Endodermal cell (in vitro differentiated cells): Measurements from ENCODE around the gene LPAR3. TPM values are rescaled to one million over a fixed set of nuclear protein-coding genes. Genes with fewer than 3 reads are reported as not detected.
A peak's percentile ranks its signal among the peaks of the same experiment; 100 is the strongest.

Experiments used
- DNase-seq: peaks from one replicate; pipeline ENCODE4 v3.0.0-alpha.2; 2017
- H3K27ac ChIP-seq: 2 replicates; pipeline ENCODE4 v1.5.1; 2013; ENCODE audit warnings: mild to moderate bottlenecking, low read depth, low read length, moderate library complexity
- H3K27me3 ChIP-seq: 2 replicates; pipeline ENCODE4 v1.6.1; 2013; ENCODE audit warnings: mild to moderate bottlenecking, low read length, moderate library complexity; ENCODE audit not compliant: insufficient read depth, control insufficient read depth, poor library complexity, severe bottlenecking
- H3K36me3 ChIP-seq: 2 replicates; pipeline ENCODE4 v1.7.0; 2013; ENCODE audit warnings: mild to moderate bottlenecking, low read length, moderate library complexity; ENCODE audit not compliant: control insufficient read depth, insufficient read depth
- H3K4me1 ChIP-seq: one replicate; pipeline ENCODE4 v1.7.0; 2013; ENCODE audit warnings: low read length; ENCODE audit not compliant: control insufficient read depth, insufficient read depth
- H3K4me3 ChIP-seq: 2 replicates; pipeline ENCODE4 v1.5.1; 2013; ENCODE audit warnings: mild to moderate bottlenecking, low read length, moderate library complexity
- H3K9ac ChIP-seq: 2 replicates; pipeline ENCODE4 v1.6.1; 2013; ENCODE audit warnings: mild to moderate bottlenecking, low read length, moderate library complexity; ENCODE audit not compliant: poor library complexity, severe bottlenecking; ENCODE audit errors: extremely low read depth
- H3K9me3 ChIP-seq: 2 replicates; pipeline ENCODE4 v1.6.1; 2013; ENCODE audit warnings: mild to moderate bottlenecking, low read length, moderate library complexity; ENCODE audit not compliant: control insufficient read depth
- H3K27ac Mint-ChIP-seq: 2 replicates; pipeline ENCODE4 v1.8.0; 2020; ENCODE audit warnings: mixed read lengths
- H3K27me3 Mint-ChIP-seq: 2 replicates; pipeline ENCODE4 v1.8.0; 2021; ENCODE audit warnings: mild to moderate bottlenecking, mixed read lengths; ENCODE audit not compliant: insufficient read depth
- H3K36me3 Mint-ChIP-seq: 2 replicates; pipeline ENCODE4 v1.8.0; 2020; ENCODE audit warnings: low read depth, mixed read lengths
- H3K4me1 Mint-ChIP-seq: 2 replicates; pipeline ENCODE4 v1.8.0; 2020; ENCODE audit warnings: mixed read lengths
- H3K4me3 Mint-ChIP-seq: 2 replicates; pipeline ENCODE4 v1.8.0; 2020; ENCODE audit warnings: mild to moderate bottlenecking, moderate library complexity, mixed read lengths
- H3K9me3 Mint-ChIP-seq: 2 replicates; pipeline ENCODE4 v1.8.0; 2020; ENCODE audit warnings: mild to moderate bottlenecking, mixed read lengths
- WGBS, 2 experiments: methylation state at CpG; one replicate each; pipeline versions ENCODE4 v1.1.5 to v1.1.7; 2013; ENCODE audit warnings: missing lambda C conversion rate in 2 of 2, mixed read lengths in 1 of 2; ENCODE audit not compliant: insufficient coverage in 1 of 2, insufficient read length in 1 of 2; 5-methylcytosine and 5-hydroxymethylcytosine counted together
- total RNA-seq, 2 donors: library from RNA; stranded (reverse); fragmentation: NEBNext Ultra II Directional in 1 of 2; extraction: Animal tissue kit (Norgen Biotek cat#: 25700) in 1 of 2; gene quantifications; 2 replicates in 1 of 2; 3 replicates in 1 of 2; pipeline ENCODE4 v1.2.1, GENCODE V29; 2021
- TF ChIP-seq, protein P1 (sequence below): fragments of 200-600 bp; sonication (generic); conservative IDR thresholded peaks from 2 replicates; pipeline ENCODE4 v1.5.0; 2021; ENCODE audit warnings: antibody characterized with exemption, mild to moderate bottlenecking

Gene LPAR3
- total RNA-seq, 2 donors from 2014 or later = 0.89 to 3.7 TPM

DNA sequence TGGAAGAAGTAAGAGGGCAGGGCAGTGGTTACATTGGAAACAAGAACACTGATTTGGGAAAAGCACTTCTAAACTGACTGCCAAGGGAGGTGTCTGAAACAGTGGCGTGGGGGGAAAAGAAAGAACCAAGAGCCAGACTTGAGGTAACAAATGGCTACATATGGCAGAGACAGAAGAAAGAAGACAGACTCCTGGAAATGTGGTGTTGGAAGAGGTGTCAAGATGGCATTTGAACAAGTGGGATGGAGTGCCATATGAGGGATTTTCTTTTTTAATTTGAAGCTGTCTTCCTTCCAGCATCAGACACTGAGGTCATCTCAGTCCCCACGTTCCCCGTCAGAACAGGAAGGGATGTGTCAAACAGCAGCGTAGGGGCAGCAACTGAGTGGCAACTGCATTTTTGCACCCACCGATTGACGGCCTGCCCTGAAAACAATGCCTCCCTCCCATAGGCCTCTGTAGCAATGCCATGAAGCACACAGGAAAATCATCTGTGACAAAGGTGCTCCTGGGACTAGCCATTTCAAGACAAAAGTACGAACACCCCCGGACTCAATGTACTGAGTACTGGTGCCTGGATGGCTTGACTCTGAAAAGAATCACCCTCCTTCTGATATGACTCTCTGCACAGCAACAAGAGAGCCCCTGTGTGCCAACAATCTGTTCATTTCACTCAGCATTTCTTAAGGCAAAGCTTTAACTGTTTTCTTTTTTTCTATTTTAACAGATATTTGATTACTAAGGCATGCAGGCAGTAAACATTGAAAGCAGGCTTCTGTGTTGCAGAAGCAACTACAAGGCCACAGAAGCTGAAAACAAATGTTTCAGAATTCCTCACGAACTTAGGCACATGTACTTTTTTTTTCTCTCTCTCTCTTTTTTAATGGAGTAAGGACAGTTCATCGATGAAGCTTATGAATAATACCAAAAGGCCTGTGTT is 37.0 kb downstream of the LPAR3 start:
- 91 to 96% methylated on average over 5 to 10 of the region's 10 CpGs for whole genome bisulfite sequencing, 2 experiments
- no peaks in the 10 kb centered on the region for H3K27me3 Mint-ChIP-seq
- no peak overlapping the region for H3K4me3 Mint-ChIP-seq
- DNase-seq = no peak
- H3K4me1 ChIP-seq = no peaks in the 10 kb centered on the region
- H3K27me3 ChIP-seq = no peaks in the 10 kb centered on the region
- H3K4me1 Mint-ChIP-seq = no peaks in the 10 kb centered on the region
- TF ChIP-seq, protein P1, sequence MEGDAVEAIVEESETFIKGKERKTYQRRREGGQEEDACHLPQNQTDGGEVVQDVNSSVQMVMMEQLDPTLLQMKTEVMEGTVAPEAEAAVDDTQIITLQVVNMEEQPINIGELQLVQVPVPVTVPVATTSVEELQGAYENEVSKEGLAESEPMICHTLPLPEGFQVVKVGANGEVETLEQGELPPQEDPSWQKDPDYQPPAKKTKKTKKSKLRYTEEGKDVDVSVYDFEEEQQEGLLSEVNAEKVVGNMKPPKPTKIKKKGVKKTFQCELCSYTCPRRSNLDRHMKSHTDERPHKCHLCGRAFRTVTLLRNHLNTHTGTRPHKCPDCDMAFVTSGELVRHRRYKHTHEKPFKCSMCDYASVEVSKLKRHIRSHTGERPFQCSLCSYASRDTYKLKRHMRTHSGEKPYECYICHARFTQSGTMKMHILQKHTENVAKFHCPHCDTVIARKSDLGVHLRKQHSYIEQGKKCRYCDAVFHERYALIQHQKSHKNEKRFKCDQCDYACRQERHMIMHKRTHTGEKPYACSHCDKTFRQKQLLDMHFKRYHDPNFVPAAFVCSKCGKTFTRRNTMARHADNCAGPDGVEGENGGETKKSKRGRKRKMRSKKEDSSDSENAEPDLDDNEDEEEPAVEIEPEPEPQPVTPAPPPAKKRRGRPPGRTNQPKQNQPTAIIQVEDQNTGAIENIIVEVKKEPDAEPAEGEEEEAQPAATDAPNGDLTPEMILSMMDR = no peak
- H3K9ac ChIP-seq = no peak overlapping the region
- no peaks in the 10 kb centered on the region for H3K9me3 ChIP-seq
- H3K9me3 Mint-ChIP-seq = no peaks in the 10 kb centered on the region
- no peak overlapping the region for H3K27ac Mint-ChIP-seq
- no peak overlapping the region for H3K27ac ChIP-seq
- H3K36me3 ChIP-seq = no peaks in the 10 kb centered on the region
- no peaks in the 10 kb centered on the region for H3K36me3 Mint-ChIP-seq
- no peak overlapping the region for H3K4me3 ChIP-seq

GRCh38 chr1:84855168-84855567 is 37.8 kb downstream of the LPAR3 start:
- Mint-ChIP-seq H3K9me3 (no peaks in the 10 kb centered on the region), H3K4me1 (no peaks in the 10 kb centered on the region), H3K36me3 (no peaks in the 10 kb centered on the region), H3K27ac (no peak overlapping the region), H3K4me3 (no peak overlapping the region), H3K27me3 (no peaks in the 10 kb centered on the region)
- Histone ChIP-seq H3K9me3 (no peaks in the 10 kb centered on the region), H3K4me1 (no peaks in the 10 kb centered on the region), H3K36me3 (no peaks in the 10 kb centered on the region), H3K9ac (no peak overlapping the region), H3K27me3 (no peaks in the 10 kb centered on the region), H3K4me3 (no peak overlapping the region), H3K27ac (no peak overlapping the region)
- TF ChIP-seq, protein P1 = no peak
- DNase-seq = no peak
- 82 to 94% methylated on average over 3 of the region's 3 CpGs for WGBS, 2 experiments

DNA sequence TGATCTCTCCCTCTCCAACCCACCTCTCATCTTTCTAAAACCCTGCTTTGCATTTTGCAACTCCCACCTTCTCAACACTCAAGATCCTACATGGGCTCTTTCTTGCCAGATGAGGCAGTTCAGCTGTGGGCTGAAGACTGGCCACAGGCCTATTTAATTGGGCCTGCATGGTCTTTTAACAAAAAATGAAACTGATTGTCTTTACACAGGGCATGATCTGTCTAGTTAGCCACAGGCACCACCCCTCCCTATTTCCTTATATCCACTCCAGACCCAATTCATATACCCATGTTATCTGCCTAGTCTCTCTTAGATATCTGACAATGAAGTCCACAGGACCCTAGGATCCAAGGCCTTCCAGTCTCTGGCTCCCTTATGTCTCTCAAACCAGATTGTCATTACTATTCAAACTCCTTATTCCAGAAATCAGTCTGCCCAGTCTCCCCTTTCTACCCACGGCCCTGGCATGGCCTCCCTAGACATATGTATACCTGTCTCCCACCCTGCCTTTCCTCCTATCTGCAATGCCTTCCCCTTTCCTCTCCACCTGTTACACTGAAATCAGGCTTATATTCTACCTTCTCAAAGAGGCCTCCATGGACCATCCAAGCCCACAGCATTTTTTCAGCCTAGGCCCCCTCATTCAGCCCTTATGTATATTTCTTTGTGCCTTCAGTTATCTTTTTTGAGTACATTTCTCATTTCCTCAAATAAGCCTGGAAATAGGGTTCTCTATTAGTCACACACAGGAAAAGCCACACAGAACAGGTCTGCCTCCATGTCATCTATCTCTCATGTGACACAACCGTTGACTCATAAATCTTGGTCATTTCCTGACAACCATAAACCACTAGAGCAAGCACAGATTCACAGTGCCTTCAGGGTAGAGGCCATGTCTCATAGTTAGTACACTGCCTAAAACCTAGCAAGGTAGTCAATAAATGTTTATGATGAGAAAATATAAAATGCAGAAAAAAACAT is 39.0 kb downstream of the LPAR3 start:
- no peak overlapping the region for H3K4me3 ChIP-seq
- H3K27ac Mint-ChIP-seq = peak overlapping the region; percentile 12
- no peaks in the 10 kb centered on the region for H3K27me3 ChIP-seq
- no peak overlapping the region for H3K9ac ChIP-seq
- H3K27me3 Mint-ChIP-seq = no peaks in the 10 kb centered on the region
- TF ChIP-seq, protein P1 = no peak
- no peaks in the 10 kb centered on the region for H3K36me3 ChIP-seq
- WGBS, 2 experiments = 85 to 100% methylated on average over 1 to 2 of the region's 2 CpGs
- no peak overlapping the region for H3K27ac ChIP-seq
- H3K4me1 Mint-ChIP-seq = no peaks in the 10 kb centered on the region
- no peak overlapping the region for H3K4me3 Mint-ChIP-seq
- no peak for DNase-seq
- H3K36me3 Mint-ChIP-seq = no peaks in the 10 kb centered on the region
- no peaks in the 10 kb centered on the region for H3K4me1 ChIP-seq
- H3K9me3 ChIP-seq = no peaks in the 10 kb centered on the region
- no peaks in the 10 kb centered on the region for H3K9me3 Mint-ChIP-seq
